ENCODE measurements around the gene KRTAP24-1. TPM values are rescaled to one million over a fixed set of nuclear protein-coding genes. Genes with fewer than 3 reads are reported as not detected.

KRTAP24-1 gene
- total and polyA plus RNA-seq, 9 of the 15 experiments (the other 6 are each of a cell fraction or from before 2014, with no cell fraction given): not detected

GRCh38 chr21:30233228-30234020 is 49.3 kb downstream of the KRTAP24-1 start:
- CTCF ChIA-PET (ENCODE audit: low intra/inter-chr PET ratio): no interaction called here
- POLR2A ChIA-PET: no interaction called here
- intact Hi-C loops (cut with micrococcal nuclease) (no loop called here), in situ Hi-C loops (cut with MboI) (no loop called here)
- FAIRE-seq (no peak), ATAC-seq (no peak), DNase-seq (ENCODE audit: extremely low read depth in 1 of 4, low spot score in 3 of 4) (no peak)
- no peaks in the 10 kb centered on the region for H3K36me3 ChIP-seq (ENCODE audit: control insufficient read depth, insufficient read depth, low read length)
- 4% methylated on average over 2 of the region's 2 CpGs for WGBS (ENCODE audit: insufficient coverage, low coverage, missing lambda C conversion rate)
- no peak overlapping the region for H3K4me2 ChIP-seq (ENCODE audit: insufficient read depth, low read length)
- no peak overlapping the region for H3K9ac ChIP-seq (ENCODE audit: insufficient read depth in 1 of 2, low read depth in 2 of 2, low read length in 2 of 2)
- no peaks in the 10 kb centered on the region for H3K79me2 ChIP-seq (ENCODE audit: control insufficient read depth, insufficient read depth, low read length)
- no peak overlapping the region for H3K4me3 ChIP-seq
- no peak overlapping the region for H3K27ac ChIP-seq (ENCODE audit: extremely low read depth, low read depth, low read length)
- H2AFZ ChIP-seq (ENCODE audit: low read depth, low read length): no peak overlapping the region
- no TSS peak for BruUV-seq (replicated peaks)
- H3K27me3 ChIP-seq (ENCODE audit: control insufficient read depth in 2 of 2, insufficient read depth in 2 of 2, low read length in 2 of 2): no peaks in the 10 kb centered on the region
- no peaks in the 10 kb centered on the region for H4K20me1 ChIP-seq (replicated peaks; ENCODE audit: control insufficient read depth, insufficient read depth, low read length)
- no peaks in the 10 kb centered on the region for H3K4me1 ChIP-seq (replicated peaks in 1 of 2; ENCODE audit: control insufficient read depth in 2 of 2, insufficient read depth in 2 of 2, low read length in 2 of 2)
- no peaks in the 10 kb centered on the region for H3K9me3 ChIP-seq (replicated peaks; ENCODE audit: control insufficient read depth, insufficient read depth, low read depth, low read length)
- H3K9me1 ChIP-seq (ENCODE audit: control insufficient read depth, insufficient read depth, low read length): no peaks in the 10 kb centered on the region
- TF ChIP-seq MAX (CRISPR knock-in tag; IDR thresholded peaks at IDR 0.05) (no peak), IFI16 (CRISPR knock-in tag; IDR thresholded peaks at IDR 0.05) (no peak), HNRNPH1 (optimal IDR thresholded peaks at IDR 0.05; ENCODE audit: low read depth, low read length) (no peak), SRF (CRISPR knock-in tag; IDR thresholded peaks at IDR 0.05) (no peak), RERE (CRISPR knock-in tag; IDR thresholded peaks at IDR 0.05; ENCODE audit: borderline replicate concordance) (no peak), ZKSCAN3 (CRISPR knock-in tag; IDR thresholded peaks at IDR 0.05) (no peak)

Measured in K562 (cell line).